ENCODE results near the gene HINT2.

The HINT2 gene

DNA sequence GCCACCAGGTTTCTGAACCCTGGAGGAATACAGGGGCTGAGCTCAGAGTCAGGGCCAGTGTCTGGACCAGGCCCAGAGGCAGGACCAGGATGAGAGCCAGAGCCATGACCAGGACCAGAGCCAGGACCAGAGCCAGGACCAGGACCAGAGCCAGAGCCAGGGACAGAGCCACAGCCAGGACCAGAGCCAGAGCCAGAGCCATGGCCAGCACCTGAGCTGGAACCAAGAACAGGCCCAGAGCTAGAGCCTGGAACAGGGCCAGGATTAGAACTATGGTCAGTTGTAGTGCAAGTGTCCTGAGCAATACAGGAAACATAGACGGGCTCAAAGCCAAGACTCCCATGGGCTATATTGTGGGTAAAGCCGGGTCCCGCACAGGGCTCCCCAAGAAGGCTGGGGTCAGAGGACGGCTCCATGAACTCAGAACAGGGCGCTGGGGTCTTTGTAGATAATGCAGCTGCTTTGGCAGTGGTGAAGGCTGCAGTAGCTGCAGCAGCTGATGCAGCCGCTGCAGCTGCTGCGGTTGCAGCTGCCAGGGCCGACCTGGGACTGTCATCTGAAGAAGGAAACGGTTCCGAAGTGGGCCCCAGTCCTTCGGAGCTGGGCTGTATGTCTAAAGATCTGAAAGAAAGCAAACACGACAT is 3.3 kb downstream of the HINT2 start:
- DNase-seq, result no peak

DNA sequence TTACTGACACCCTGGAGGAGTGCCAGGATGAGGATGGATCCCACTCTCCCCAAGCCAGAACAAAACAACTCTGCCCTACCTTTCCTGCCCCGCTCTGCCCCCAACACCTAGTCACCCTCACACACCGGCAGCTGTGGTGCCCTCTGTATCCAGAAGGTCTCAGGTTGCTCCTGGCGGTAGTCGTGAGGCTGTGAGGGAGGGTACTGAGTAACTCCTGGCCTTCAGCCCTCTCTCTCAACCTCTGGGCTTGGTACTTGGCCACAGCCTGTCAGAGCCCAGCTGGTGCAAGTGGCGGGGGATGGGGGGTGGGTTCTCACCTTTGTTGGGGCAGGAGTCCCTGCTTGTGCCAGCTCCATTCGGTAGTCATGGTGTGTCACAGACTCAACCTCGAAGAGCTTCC is 4.7 kb downstream of the HINT2 start:
- DNase-seq, result no peak

DNA sequence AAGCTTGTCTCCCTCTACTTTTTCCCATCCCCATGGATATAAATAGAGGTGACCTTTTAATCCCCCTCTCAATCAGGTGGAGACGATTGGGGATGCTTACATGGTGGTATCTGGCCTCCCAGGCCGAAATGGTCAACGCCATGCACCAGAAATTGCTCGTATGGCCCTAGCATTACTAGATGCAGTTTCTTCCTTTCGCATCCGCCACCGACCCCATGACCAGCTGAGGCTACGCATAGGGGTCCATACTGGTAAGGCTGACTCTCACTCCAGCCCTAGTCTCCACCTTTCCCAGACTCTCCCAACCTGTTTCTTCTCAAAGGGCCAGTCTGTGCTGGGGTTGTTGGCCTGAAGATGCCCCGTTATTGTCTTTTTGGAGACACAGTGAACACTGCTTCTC is 6.4 kb downstream of the HINT2 start:
- no peak for DNase-seq

DNA sequence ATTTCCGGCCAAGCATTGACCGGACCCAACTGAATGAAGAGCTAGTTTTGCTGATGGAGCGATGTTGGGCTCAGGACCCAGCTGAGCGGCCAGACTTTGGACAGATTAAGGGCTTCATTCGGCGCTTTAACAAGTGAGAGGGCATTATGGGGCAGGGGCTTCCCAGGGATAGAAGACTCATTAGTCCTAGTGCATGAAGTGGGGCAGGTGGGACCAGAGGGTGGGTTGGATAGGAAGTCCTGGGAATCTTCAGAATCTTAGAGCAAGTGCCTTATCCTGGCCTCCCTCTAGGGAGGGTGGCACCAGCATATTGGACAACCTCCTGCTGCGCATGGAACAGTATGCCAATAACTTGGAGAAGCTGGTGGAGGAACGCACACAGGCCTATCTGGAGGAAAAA is 8.7 kb downstream of the HINT2 start:
- DNase-seq, result no peak

DNA sequence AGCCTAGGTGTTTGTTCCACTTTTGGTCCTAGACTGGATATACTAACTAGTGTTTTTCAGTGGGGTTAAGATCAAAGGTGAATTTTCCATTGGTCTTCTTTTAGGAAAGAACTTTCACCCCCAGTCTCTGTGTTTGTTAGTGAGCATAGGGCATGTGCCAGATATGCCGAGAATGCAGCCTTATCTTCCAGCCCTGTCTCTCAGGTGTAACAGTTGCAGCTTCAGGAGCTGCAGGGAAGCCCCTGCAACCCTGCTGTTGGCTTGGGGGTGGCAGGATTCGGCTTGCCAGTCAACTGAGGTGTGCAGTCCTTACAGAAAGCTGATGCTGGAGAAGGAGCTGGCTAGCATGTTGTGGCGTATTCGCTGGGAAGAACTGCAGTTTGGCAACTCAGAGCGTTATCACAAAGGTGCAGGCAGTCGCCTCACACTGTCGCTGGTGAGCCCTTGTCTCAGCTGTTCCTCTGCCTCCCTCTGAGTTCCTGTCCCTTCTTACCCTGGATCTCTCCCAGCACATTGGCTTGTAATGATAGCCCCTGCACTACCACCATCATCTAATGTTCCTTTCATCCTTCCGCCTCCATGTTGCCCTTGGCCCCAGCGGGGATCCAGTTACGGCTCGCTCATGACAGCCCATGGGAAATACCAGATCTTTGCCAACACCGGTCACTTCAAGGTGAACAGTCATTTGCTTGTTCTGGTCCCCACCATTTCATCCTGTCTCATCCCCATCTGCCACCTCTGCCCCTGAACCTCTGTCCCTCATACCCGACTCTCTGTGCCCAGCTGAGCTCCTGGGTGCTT is 13.3 kb downstream of the HINT2 start:
- no peak for DNase-seq

DNA sequence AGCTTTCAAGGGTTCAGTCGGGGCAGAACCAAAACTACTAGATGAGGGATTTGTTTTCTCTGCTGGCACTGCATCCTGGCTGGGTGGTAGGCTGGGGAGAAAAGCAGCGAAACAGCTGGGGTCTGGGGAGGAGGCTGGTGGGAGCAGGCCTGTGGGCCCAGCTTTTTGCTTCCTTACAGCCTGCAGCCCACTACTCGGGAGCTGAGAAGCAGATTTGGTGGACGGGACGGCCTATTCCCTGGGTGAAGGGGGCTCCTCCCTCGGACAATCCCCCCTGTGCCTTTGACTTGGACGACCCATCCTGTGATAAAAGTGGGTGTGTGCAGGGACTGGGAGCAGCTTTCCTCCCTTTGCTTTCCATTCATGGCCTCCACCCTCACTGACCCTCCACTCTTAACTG is 14.3 kb downstream of the HINT2 start:
- DNase-seq, result no peak

DNA sequence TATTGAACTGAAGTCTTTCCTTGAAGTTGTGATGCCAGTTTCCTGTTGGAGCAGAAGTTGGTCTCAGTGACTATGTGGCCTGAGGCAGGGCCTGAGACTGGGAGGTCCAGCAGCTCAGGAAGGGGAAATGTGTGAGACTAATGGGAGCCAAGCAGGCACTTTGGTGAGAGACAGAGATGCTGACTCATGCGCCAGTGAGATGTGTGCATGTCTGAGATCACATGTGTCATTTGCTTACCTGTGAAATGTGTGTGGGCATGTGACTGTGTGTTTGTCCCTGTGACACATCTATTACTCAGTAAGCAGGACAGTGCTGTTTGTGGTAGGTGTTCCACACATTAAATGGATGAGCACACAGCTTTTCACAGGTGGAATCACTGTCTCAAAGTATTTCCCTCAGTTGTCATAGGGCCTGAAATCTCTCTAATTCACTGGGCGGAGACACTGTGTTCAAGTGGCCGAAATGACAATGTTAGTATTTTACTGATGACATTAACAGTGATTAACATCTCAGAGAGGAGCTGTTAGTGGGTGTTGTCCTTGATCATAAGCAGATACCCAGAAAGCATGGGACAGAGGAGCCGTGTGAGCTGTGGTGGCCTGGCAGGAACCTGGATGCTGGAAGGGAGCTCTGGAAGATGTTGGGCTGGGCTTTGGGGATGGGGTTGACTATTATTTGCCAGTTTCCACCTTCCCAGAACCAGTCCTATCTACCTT is 16.0 kb downstream of the HINT2 start:
- no peak for DNase-seq

DNA sequence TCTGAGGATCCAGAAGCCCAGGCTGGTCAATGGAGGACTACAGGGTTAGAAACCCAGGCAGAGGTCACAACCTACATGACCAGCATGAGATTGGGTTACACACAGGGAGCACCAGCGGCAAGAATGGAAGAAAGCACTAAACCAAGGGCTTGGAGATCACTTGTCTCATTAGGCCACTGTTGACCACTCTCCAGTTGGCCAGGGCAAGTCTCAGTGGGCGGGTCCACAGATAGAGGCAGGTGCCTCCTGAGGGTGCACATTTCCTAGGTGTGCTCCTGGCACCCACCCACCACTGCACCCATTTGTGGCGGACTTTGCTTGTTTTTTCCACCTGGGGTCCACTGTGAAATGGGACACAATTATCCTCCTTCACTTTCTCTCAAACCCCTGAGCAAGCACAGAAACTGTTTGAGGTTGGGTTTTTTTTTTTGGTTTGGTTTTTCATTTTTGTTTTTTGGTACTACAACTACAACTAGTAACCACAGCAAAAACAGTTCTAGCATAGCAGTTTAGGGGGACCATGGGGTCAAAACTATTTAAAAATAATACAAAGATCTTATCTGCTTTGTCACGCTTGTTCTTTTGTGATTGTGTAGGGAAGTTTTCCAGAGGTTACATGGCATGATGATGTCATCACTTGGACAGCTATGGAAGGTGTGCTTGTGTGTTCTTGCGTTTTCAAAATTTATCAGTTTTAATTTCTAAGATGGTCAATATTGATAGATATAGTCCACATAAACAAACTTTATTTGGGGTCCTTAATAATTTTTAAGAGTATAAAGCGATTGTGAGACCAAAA is 17.3 kb downstream of the HINT2 start:
- DNase-seq, result no peak

DNA sequence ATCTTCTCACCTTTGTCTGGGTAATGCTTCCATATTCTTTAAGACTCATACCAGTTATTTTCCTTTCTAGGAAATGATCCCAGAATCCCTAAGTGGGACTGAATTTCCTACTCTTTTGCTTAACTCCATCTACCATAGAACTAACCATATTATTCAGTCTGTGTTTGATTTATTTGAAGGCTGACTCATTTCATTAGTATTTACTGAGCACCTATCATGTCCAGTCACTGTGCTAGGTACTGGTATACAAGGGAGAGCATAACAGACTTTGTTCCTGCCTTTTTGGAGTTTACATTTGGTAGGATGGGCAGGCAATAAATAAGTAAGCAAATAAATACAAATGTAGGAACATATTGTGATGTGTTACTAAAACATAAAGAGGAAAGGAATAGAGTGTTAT is 19.1 kb downstream of the HINT2 start:
- DNase-seq, result no peak

DNA sequence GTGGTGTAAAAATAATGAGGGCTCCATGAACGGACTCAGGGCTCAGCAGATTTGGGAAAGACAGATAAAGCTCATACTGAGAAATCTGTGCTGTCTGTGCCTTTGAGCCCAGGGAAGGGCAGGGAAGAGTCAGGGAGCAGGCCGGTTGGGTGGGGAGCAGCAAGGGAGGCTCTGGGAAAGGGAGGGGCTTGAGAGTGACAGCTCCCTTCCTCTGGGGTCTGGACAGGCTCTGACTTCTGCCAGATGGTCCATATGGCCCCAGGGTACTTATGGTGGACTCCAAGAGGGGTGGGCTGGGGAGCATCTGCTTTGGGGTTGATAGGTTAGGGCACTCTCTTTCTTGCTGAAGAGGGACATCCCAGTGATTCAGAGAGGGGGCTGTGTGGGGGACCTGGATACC is 21.4 kb downstream of the HINT2 start:
- no peak for DNase-seq

DNA sequence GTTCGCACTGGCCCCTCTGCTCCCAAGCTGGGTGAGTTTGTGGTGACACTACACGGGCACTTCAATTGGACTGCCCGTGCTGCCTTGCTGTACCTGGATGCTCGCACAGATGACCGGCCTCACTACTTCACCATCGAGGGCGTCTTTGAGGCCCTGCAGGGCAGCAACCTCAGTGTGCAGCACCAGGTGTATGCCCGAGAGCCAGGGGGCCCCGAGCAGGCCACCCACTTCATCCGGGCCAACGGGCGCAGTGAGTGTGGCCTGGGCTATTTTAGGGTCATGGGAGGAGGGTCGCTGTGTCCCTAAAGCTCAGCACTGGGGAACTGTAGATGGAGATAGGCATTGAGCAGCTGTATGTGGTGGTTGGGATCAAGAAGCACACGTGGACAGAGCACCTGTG is 22.0 kb downstream of the HINT2 start:
- DNase-seq, result no peak

DNA sequence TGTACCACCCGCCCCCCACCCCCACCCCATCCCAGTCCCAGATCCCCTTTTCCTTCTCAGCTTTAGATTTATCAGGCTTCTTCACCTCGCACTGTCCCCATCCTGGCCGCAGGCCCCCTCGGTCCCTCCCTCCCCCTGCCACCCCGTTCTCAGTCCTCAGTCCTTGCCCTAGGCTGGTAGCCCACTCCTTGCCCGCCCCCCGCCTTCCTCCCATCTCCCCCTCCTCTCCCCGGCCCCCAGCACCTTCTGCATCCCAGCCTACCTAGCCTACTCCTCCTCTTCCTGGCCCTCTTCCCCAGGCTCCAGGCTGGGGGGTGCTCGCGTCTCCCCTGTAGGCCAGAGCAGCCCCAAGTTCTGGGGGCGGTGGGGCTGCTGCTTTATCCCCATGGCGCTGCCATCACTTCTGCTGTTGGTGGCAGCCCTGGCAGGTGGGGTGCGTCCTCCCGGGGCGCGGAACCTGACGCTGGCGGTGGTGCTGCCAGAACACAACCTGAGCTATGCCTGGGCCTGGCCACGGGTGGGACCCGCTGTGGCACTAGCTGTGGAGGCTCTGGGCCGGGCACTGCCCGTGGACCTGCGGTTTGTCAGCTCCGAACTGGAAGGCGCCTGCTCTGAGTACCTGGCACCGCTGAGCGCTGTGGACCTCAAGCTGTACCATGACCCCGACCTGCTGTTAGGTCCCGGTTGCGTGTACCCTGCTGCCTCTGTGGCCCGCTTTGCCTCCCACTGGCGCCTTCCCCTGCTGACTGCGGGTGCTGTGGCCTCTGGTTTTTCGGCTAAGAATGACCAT is 22.6 kb downstream of the HINT2 start:
- DNase-seq, result no peak

DNA sequence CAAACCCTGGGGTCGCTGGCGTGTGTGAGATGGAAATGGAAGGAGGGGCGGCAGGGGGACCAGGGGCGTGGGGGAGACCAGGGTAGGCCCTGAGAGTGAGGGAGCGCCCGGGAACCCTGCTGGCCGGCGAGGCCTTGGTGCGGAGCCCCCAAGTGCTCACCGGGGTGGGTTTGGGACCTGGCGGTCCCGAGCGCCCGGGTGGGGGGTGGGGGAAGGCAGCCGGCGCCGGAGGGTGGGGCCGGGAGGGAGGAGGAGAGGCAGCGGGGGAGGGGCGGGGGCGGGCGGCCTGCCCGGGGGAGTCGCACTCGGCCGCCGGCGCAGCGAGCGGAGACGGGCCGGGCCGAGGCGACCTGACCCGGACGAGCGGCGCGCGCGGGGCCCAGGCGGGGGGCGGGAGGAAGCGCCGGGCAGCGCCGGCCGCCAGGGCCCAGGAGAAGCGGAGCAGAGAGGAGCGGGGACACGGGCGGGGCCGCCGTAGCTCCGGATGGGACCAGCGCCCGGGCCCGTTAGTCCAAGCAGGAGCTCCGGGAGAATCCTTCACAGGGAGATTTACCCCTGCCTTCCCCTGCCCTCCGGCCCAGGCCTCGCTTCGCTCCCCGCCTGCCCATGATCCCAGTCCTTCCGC is 23.4 kb downstream of the HINT2 start, which contains the start of gene NPR2:
NPR2 (plus strand) TSS at position 295 of the 625 bp plus-strand sequence. CDS start 818 bp downstream, outside the sequence.
- DNase-seq, result no peak

DNA sequence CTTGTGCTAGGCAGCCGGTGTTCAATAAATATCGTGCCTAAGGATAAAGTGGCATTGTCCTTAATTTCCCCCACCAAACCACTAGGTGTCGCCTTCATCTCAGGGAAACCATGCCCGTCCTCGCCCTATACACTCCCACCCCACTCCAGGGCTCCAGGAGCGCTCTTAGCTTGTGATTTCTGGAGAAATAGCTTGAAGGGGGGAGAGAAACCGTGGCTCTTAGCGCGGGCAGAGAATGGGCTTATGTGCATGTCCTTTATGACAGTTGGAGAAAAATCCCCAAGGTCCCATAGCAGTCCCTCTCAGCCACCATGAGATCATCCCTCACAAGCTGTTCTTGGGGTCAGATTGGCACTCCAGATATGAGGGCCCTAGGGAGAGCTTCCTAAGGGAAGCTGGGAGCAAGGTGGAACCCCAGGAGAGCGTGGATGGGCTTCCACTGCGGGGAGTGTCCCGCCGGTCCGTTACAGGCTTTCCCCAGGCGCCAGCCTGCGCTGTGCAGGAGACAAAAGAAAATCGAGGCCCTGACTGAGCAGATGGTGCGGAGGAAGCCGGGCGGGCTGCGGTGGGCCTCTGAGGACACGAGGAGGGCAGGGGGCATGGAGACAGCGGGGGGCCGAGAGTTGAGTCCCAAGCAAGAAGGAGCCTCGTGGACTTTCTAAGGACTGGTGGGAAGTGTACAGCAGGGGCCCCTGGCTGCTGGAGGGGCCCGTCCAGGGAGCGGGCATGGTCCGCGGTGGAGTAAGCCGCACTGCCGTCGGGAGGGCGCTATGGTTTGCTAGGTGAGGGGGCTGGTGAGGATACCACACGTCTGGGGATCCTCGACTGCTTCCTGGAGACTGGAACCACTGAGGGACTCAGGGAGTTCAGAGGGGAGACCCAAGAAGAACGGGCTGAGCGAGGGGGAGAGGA is 24.2 kb downstream of the HINT2 start:
- peak; percentile 59 for DNase-seq

DNA sequence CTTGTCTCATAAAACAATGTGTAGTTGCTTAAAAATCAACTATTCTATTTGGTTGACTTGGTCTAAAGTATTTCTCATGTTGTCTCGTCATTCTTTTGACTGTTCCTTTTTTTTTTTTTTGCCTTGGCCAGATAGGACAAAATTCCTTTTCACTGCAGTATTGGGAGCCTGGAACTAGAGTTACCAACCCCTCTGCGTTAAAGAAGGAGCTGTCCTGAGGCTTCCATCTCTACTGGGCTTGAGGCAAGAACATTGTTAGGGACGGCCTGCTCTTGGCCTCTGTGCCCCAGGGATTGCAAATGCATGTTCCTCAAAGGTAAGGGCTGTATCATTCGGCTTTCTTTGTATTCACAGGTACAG is 24.8 kb downstream of the HINT2 start:
- no peak for DNase-seq

DNA sequence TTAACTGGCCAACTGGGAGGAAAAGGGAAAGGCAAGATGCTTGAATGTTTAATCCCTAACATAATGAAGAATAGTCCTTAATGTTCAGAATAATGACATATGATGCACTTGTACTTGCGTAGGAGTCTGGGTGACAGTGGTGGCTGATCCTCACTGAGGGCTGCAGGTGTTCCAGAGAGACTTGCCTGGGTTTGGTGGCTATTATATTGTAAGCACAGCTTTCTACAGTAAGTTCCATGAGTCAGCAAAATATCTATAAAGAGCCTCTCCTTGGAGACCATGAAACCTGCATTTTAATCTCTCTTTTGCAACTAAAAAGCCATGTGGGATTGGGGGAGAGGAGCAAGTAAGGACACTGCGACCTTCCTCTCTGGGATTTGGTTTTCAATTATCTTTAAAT is 25.3 kb downstream of the HINT2 start:
- DNase-seq, result no peak

DNA sequence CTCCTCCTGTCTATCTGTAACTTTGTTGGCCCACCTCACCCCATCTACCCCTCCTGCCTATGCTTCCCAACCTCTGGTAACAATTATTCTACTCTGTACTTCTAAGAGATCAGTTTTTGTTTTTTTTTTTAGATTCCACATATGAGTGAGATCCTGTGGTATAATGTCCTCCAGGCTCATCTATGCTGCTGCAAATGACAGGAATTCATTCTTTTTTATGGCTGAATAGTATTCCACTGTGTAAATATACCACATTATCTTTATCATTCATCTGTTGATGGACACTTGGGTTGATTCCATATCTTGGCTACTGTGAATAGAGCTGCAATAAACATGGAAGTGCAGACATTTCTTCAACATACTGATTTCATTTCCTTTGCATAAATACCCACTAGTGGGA is 31.4 kb downstream of the HINT2 start:
- no peak for DNase-seq

DNA sequence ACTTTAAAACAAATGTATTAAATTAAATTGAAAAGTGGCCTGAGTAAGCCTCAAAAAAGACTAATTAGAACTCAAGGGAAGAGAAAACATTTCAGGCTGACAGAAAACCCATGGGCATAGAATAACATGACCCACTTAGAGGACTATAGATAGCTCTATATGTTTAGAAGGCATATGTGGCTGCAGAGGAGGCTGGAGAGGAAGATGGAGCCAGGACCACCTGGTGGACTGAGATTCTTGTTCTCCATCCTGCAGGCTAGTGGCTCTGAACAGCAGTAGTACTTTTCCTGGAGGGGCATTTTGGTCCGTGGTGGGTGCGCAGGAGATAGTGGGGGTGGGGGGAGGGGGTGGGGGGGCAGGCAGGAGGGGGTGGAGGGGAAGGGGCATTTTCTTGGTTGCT is 33.8 kb downstream of the HINT2 start:
- no peak for DNase-seq

DNA sequence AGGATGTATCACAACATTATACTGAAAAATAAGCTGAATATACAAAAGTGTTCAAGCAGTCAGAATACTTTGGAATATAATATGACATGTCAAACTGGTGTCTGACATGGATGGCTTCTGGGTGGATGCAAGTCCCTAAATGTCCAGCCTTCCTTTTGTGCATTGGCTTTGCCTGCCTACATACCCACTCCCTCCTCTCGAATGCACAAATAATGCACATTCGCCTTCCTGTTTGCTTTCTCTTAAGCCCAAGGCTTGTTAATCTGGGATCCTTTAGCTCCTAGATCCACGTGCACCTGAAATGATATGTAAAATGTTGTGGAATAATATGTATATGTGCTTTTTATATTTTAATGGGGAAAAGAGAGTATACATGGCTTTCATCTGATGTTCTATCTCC is 36.3 kb downstream of the HINT2 start:
- DNase-seq, result no peak

DNA sequence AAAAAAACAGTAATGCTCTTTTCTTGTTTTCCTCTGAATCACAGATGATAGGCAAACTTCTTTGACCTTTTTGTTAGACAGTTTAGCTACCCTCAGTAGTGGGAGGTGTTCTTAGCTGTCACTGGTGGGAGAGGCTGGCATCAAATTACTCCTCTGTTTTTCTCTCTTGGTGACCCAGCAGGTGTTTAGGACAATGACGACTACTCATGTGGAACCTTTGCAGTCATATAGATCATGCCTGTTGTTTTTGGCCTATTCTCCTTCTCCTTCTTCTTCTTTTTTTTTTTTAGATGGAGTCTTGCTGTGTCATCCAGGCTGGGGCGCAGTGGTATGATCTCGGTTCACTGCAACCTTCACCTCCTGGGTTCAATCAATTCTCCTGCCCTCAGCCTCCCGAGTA is 38.8 kb downstream of the HINT2 start:
- no peak for DNase-seq

Data from CD4-positive, alpha-beta T cell treated with Interleukin-15 for 1 hour (primary cell).